ENCODE measurements around the gene RNPEP.

The RNPEP gene

GRCh38 chr1:201964261-201964660, 18.2 kb upstream of the RNPEP start:
- TF ChIP-seq CTCF (IDR thresholded peaks at IDR 0.05; ENCODE audit: low read depth, low read length) = no peak
- H3K4me3 ChIP-seq (ENCODE audit: low read depth, low read length) = no peak overlapping the region

GRCh38 chr1:201966171-201966570, 16.3 kb upstream of the RNPEP start:
- no peak overlapping the region for H3K4me3 ChIP-seq (ENCODE audit: low read depth, low read length)
- no peak for TF ChIP-seq CTCF (IDR thresholded peaks at IDR 0.05; ENCODE audit: low read depth, low read length)

GRCh38 chr1:201968202-201968925, 14.1 kb upstream of the RNPEP start:
- no peak overlapping the region for H3K4me3 ChIP-seq (ENCODE audit: low read depth, low read length)
- no peak for TF ChIP-seq CTCF (IDR thresholded peaks at IDR 0.05; ENCODE audit: low read depth, low read length)

- H3K4me3 ChIP-seq (ENCODE audit: low read depth, low read length) = no peak overlapping the region
- no peak for TF ChIP-seq CTCF (IDR thresholded peaks at IDR 0.05; ENCODE audit: low read depth, low read length)
Observed at GRCh38 chr1:201970334-201971159, 11.9 kb upstream of the RNPEP start.

GRCh38 chr1:201982082-201982622, 296 bp upstream of the RNPEP start:
- no peak for TF ChIP-seq CTCF (IDR thresholded peaks at IDR 0.05; ENCODE audit: low read depth, low read length)
- peak overlapping the region; percentile 76 for H3K4me3 ChIP-seq (ENCODE audit: low read depth, low read length)

GRCh38 chr1:201983380-201983805, 945 bp downstream of the RNPEP start:
- TF ChIP-seq CTCF (IDR thresholded peaks at IDR 0.05; ENCODE audit: low read depth, low read length) = no peak
- peak overlapping the region; percentile 76 for H3K4me3 ChIP-seq (ENCODE audit: low read depth, low read length)

- H3K4me3 ChIP-seq (ENCODE audit: low read depth, low read length) = no peak overlapping the region
- TF ChIP-seq CTCF (IDR thresholded peaks at IDR 0.05; ENCODE audit: low read depth, low read length) = no peak
Observed at GRCh38 chr1:201984446-201984845, 2.0 kb downstream of the RNPEP start.

All from WI38 (cell line).